Neural progenitor cell (in vitro differentiated cells): ENCODE results near the gene PIP4P1. TPM values are rescaled to one million over a fixed set of nuclear protein-coding genes. Genes with fewer than 3 reads are reported as not detected.

Source experiments
- DNase-seq: peaks from one replicate; pipeline ENCODE4 v3.0.0-alpha.2; 2016; ENCODE audit warnings: low spot score
- H2AFZ ChIP-seq: fragments of 200-600 bp; sonication (generic); replicated peaks from 2 replicates; pipeline ENCODE4 v1.6.1; 2016; ENCODE audit warnings: antibody characterized with exemption
- H3F3A ChIP-seq: fragments of 200-600 bp; sonication (generic); 2 replicates; pipeline ENCODE4 v1.6.1; 2016; ENCODE audit warnings: antibody characterized with exemption, low read depth
- H3K27ac ChIP-seq: fragments of 200-600 bp; sonication (generic); 2 replicates; pipeline ENCODE4 v1.5.1; 2016; ENCODE audit warnings: mild to moderate bottlenecking
- H3K27me3 ChIP-seq: fragments of 200-600 bp; sonication (generic); 2 replicates; pipeline ENCODE4 v1.6.1; 2016; ENCODE audit warnings: mild to moderate bottlenecking, moderate library complexity
- H3K36me3 ChIP-seq: fragments of 200-600 bp; sonication (generic); 2 replicates; pipeline ENCODE4 v1.5.1; 2016
- H3K4me1 ChIP-seq: fragments of 200-600 bp; sonication (generic); 2 replicates; pipeline ENCODE4 v1.6.1; 2016; ENCODE audit warnings: mixed run types
- H3K4me2 ChIP-seq: fragments of 200-600 bp; sonication (generic); 2 replicates; pipeline ENCODE4 v1.6.1; 2016
- H3K4me3 ChIP-seq: fragments of 200-600 bp; sonication (generic); 2 replicates; pipeline ENCODE4 v1.5.1; 2016
- H3K79me2 ChIP-seq: fragments of 200-600 bp; sonication (generic); 2 replicates; pipeline ENCODE4 v1.6.1; 2016; ENCODE audit warnings: low read depth
- H3K9ac ChIP-seq: fragments of 200-600 bp; sonication (generic); 2 replicates; pipeline ENCODE4 v1.6.1; 2016
- H3K9me3 ChIP-seq: fragments of 200-600 bp; sonication (generic); 2 replicates; pipeline ENCODE4 v1.5.1; 2016; ENCODE audit warnings: low read depth
- H4K20me1 ChIP-seq: fragments of 200-600 bp; sonication (generic); 2 replicates; pipeline ENCODE4 v1.6.1; 2016; ENCODE audit warnings: low read depth
- H3K27ac Mint-ChIP-seq: 3 replicates; pipeline ENCODE4 v1.8.0; 2021; ENCODE audit warnings: mixed read lengths
- H3K27me3 Mint-ChIP-seq: 2 replicates; pipeline ENCODE4 v1.8.0; 2022; ENCODE audit warnings: low read depth, mild to moderate bottlenecking, inconsistent platforms, moderate library complexity, mixed read lengths; ENCODE audit not compliant: insufficient read depth
- H3K36me3 Mint-ChIP-seq: 3 replicates; pipeline ENCODE4 v1.8.0; 2021; ENCODE audit warnings: mixed read lengths
- H3K4me1 Mint-ChIP-seq: 3 replicates; pipeline ENCODE4 v1.8.0; 2021; ENCODE audit warnings: mixed read lengths
- H3K4me3 Mint-ChIP-seq: 3 replicates; pipeline ENCODE4 v1.8.0; 2021; ENCODE audit warnings: mild to moderate bottlenecking, moderate library complexity, mixed read lengths
- H3K9me3 Mint-ChIP-seq: 3 replicates; pipeline ENCODE4 v1.8.0; 2020; ENCODE audit warnings: mixed read lengths
- CTCF ChIP-seq: fragments of 200-600 bp; sonication (generic); IDR thresholded peaks from 2 replicates; pipeline ENCODE4 v1.5.1; 2017; ENCODE audit warnings: antibody characterized with exemption, mild to moderate bottlenecking
- EZH2 ChIP-seq: fragments of 200-600 bp; sonication (generic); IDR thresholded peaks from 2 replicates; pipeline ENCODE4 v1.6.1; 2017; ENCODE audit warnings: antibody characterized with exemption, mild to moderate bottlenecking, moderate library complexity
- EZH2phosphoT487 ChIP-seq: fragments of 200-600 bp; sonication (generic); IDR thresholded peaks from 2 replicates; pipeline ENCODE4 v1.6.1; 2017; ENCODE audit warnings: antibody characterized with exemption
- total RNA-seq: library from RNA; depleted of rRNA; stranded (reverse); fragments of >200 nt; gene quantifications from 2 replicates; pipeline ENCODE4 v1.2.3, GENCODE V29; 2015; ENCODE audit warnings: low replicate concordance

PIP4P1 gene
- total RNA-seq, 1 donor from 2014 or later, result 24.1 TPM

GRCh38 chr14:20499108-20499507 lies 37.9 kb upstream of the PIP4P1 start:
- TF ChIP-seq CTCF (no peak), EZH2phosphoT487 (no peak), EZH2 (no peak)
- H3K9me3 Mint-ChIP-seq, result peaks cover 7% of the 10 kb centered on the region
- peaks cover 12% of the 10 kb centered on the region for H3K4me1 Mint-ChIP-seq
- Histone ChIP-seq H4K20me1 (no peaks in the 10 kb centered on the region), H3K9ac (no peak overlapping the region), H3F3A (no peaks in the 10 kb centered on the region), H3K36me3 (no peaks in the 10 kb centered on the region), H2AFZ (peak overlapping the region; percentile 78), H3K4me3 (no peak overlapping the region), H3K4me1 (peaks cover 6% of the 10 kb centered on the region), H3K79me2 (no peaks in the 10 kb centered on the region), H3K4me2 (no peak overlapping the region), H3K27me3 (no peaks in the 10 kb centered on the region), H3K9me3 (no peaks in the 10 kb centered on the region), H3K27ac (no peak overlapping the region)
- no peak for DNase-seq
- H3K27ac Mint-ChIP-seq, result no peak overlapping the region
- no peaks in the 10 kb centered on the region for H3K36me3 Mint-ChIP-seq
- H3K4me3 Mint-ChIP-seq, result no peak overlapping the region
- no peaks in the 10 kb centered on the region for H3K27me3 Mint-ChIP-seq

- Mint-ChIP-seq H3K27ac (no peak overlapping the region), H3K36me3 (no peaks in the 10 kb centered on the region), H3K4me1 (peaks cover 12% of the 10 kb centered on the region), H3K27me3 (no peaks in the 10 kb centered on the region), H3K4me3 (no peak overlapping the region), H3K9me3 (peaks cover 2% of the 10 kb centered on the region)
- H3K27ac ChIP-seq, result no peak overlapping the region
- no peaks in the 10 kb centered on the region for H3K27me3 ChIP-seq
- no peak for DNase-seq
- H3K4me1 ChIP-seq, result peaks cover 6% of the 10 kb centered on the region
- no peak overlapping the region for H3K9ac ChIP-seq
- no peak for TF ChIP-seq EZH2
- TF ChIP-seq EZH2phosphoT487, result no peak
- TF ChIP-seq CTCF, result no peak
- no peaks in the 10 kb centered on the region for H4K20me1 ChIP-seq
- H3F3A ChIP-seq, result no peaks in the 10 kb centered on the region
- no peak overlapping the region for H3K4me3 ChIP-seq
- no peaks in the 10 kb centered on the region for H3K79me2 ChIP-seq
- H3K9me3 ChIP-seq, result no peaks in the 10 kb centered on the region
- no peak overlapping the region for H3K4me2 ChIP-seq
- no peaks in the 10 kb centered on the region for H3K36me3 ChIP-seq
- peak overlapping the region; percentile 78 for H2AFZ ChIP-seq
Measured at GRCh38 chr14:20498622-20499021, 37.4 kb upstream of the PIP4P1 start.

- Histone ChIP-seq H3F3A (no peaks in the 10 kb centered on the region), H3K9ac (no peak overlapping the region), H3K4me2 (no peak overlapping the region), H3K4me3 (no peak overlapping the region), H3K36me3 (no peaks in the 10 kb centered on the region), H3K27ac (no peak overlapping the region), H4K20me1 (no peaks in the 10 kb centered on the region), H3K27me3 (no peaks in the 10 kb centered on the region), H3K9me3 (no peaks in the 10 kb centered on the region), H3K4me1 (peaks cover 6% of the 10 kb centered on the region), H3K79me2 (no peaks in the 10 kb centered on the region), H2AFZ (no peak overlapping the region)
- H3K27ac Mint-ChIP-seq, result no peak overlapping the region
- TF ChIP-seq EZH2 (no peak), CTCF (no peak), EZH2phosphoT487 (no peak)
- DNase-seq, result no peak
- no peaks in the 10 kb centered on the region for H3K36me3 Mint-ChIP-seq
- no peaks in the 10 kb centered on the region for H3K9me3 Mint-ChIP-seq
- no peaks in the 10 kb centered on the region for H3K27me3 Mint-ChIP-seq
- no peak overlapping the region for H3K4me3 Mint-ChIP-seq
- H3K4me1 Mint-ChIP-seq, result peaks cover 12% of the 10 kb centered on the region
Measured at GRCh38 chr14:20494935-20495766, 33.9 kb upstream of the PIP4P1 start.
